Fibroblast of skin of left biceps (primary cell): Measurements from ENCODE around the gene PHRF1.

Experiments used
- DNase-seq, 2 experiments: peaks; one replicate each; pipeline ENCODE4 v3.0.0-alpha.2; 2013; ENCODE audit warnings: low read depth in 2 of 2

PHRF1 gene

GRCh38 chr11:539971-540481 is 36.2 kb upstream of the PHRF1 start:
- DNase-seq, result no peak

DNA sequence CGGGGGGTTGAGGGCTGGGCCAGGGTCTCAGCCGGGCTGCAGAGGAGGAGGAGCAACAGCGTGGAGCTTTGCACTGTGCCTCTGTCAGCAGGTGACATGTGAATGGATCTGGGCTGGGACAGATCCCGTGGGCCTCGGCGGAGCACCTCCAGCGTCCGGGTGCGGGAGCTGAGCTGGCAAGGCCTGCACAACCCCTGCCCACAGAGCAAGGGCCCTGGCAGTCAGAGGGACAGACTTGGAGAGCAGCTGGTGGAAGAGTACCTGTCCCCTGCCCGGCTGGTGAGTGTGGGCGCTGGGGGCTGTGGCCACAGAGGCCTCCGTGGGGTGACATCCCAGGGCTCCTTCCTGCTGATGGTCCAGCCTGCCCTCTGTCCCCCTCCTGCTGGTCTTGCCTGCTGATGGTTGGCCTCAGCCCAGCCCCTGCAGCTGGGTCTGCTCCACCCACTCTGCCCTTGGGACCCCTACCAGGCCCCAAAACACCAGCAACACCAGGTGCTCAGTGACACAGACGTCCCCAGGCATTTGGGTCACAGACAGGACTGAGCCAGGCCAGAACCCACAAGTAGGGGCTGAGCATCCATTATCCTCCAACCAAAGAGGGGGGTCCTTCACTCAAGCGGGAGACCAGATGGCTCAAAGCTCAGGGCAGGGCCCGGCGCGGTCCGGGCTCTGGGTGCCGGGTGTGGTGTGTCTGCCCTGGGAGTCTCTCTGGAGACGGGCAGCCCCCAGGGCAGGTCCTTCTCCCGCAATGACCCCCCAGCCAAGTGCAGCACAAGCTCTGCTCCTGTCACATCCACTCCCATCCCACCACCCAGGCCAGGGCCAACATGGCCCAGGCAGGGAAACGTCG is 35.5 kb upstream of the PHRF1 start:
- DNase-seq, result no peak

- DNase-seq, result no peak
Observed at GRCh38 chr11:541433-541885, 34.8 kb upstream of the PHRF1 start.

DNA sequence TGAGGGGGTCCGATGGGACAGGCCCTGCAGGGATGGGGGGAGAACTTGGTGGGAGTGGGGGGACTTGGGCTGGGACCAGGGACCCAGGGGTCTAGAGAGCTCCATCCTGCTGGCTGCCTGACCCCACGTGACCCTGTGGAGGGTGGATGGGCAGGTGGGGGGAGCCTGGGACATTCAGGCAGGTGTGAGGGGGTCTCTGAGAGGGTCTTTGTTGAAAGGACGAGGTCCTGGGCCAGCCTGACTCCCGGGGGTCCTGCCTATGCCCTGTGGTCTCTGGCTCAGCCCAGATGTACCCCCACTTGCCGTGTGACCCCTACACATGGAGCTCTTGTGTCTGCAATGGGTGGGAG is 31.5 kb upstream of the PHRF1 start:
- DNase-seq, result no peak

- DNase-seq, result no peak
Observed at GRCh38 chr11:545171-545570, 31.1 kb upstream of the PHRF1 start.

DNA sequence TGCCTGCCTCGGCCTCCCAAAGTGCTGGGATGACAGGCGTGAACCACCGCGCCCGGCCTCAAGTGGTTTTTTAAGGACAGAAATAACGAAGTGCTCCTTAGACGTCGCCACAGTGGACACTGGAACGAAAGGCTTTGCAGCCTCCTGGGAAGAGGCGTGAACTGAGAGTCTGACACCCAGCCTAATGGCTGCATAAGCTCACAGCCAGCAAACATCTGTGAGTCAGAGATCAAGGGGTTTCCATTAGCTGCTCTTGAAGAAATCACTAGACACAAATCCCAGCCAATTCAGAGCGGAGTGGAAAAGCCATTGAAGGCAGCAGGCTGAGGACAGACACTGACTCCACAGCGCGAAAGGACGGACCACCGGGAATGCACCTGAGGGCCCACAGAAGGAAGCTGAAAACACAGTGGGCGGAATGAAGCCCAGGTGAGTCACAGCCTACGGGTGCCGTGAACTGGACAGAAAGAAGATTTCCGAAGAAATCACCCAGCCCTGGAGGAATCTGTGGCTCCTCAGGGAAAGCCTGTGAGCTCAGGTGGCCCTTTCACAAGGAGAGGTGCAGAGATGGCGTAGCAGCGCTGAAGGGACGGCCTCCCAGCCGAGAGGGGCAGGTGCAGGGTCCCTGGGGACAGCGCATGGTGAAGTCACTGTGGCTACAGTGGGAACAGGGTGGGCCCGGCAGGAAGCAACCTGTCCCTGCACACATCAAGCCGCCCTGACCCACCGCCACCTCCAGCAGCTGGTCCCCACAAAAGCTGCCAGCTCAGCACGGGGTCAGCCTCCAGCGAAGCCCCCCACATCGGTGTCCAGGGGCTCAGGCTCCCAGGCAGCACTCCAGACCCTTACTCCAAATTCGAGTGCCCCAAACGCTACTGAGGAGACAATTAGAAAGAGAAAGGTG is 27.3 kb upstream of the PHRF1 start:
- DNase-seq, result no peak

- DNase-seq, result no peak
Observed at GRCh38 chr11:550021-550745, 26.1 kb upstream of the PHRF1 start.

GRCh38 chr11:550746-551085 is 25.6 kb upstream of the PHRF1 start:
- DNase-seq, result no peak

DNA sequence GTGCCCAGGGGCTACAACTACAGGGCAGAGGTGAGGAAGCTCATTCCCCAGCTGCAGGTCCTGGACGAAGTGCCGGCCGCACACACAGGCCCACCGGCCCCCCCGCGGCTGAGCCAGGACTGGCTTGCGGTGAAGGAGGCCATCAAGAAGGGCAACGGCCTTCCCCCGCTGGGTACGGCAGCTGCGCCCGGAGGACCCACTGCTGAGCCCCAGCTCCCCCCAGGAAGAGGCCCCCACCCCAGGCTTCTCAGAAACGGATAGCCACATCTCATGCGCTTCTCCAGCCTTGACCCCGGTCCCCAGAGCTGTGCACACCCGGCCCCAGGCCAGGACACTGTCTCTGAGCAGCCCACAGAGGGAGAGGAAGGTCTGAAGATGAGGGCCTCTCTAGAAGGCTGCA is 25.1 kb upstream of the PHRF1 start:
- DNase-seq, result no peak

- DNase-seq, result no peak
Observed at GRCh38 chr11:551596-551995, 24.7 kb upstream of the PHRF1 start.

GRCh38 chr11:553083-553987 is 22.9 kb upstream of the PHRF1 start:
- no peak for DNase-seq

- no peak for DNase-seq
Observed at GRCh38 chr11:553988-554340, 22.3 kb upstream of the PHRF1 start.

DNA sequence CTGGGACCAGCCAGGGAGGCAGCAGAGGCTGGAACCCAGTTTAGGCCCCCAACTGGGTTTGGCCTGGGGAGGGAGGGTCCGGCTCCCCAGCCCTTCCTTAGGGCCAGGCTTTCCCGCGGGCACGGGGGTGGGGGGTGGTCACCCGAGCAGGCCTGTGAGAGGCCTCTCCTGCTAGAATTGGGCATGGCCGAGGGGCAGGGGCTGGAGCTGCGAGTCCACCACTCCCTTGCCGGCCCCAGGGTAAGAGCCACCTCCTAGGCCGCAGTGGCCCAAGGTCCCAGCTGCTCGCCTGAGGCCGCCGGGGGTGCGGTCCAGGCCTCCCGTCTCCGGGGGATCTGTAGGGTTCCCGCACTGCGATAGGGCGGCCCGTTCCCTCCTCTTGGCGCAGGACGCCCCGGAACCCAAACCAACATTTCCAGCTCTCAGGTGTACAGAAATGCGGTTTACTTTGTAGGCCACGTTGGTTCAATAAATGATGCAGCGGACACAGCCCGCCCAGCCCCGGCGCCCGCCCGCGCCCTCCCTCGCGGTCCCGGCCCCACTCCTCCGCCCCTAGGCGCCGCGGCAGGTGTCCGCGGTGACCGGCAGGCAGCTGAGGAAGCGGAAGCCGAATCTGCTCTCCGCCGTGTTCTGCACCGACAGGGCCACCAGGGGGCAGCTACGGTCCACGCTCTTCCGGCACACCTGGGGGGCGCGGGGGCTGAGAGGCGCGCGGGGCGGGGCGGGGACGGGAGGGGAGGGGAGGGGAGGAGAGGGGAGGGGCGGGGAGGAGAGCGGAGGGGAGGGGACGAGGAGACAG is 21.6 kb upstream of the PHRF1 start:
- no peak for DNase-seq

DNA sequence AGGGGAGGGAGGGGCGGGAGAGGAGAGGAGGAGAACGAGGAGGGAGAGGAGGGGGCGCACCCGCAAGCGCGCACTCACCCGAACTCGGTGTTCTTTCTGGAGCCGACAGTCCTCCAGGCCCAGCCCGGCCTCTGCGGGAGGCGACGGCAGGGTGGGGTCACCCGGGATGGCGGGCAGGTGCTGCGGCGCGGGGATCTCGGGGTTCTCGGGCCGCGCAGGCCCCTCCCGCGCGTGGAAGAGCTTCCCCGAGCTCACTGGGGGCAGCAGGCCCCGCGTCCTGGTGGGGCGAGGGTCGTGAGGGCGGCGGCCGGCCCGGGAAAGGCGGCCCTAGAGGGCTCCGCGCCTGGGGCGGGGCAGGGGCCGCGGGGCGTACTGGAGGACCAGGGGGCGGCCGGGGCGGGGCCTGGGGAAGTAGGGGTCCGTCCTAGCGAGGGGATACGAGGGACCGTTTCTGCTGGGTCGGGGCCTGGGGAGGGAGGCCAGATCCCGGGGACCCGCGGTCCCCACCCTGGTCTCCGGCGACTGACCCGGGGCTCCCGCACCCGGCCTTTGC is 21.0 kb upstream of the PHRF1 start:
- no peak for DNase-seq

- DNase-seq, result no peak
Observed at GRCh38 chr11:555780-556661, 20.2 kb upstream of the PHRF1 start.

DNA sequence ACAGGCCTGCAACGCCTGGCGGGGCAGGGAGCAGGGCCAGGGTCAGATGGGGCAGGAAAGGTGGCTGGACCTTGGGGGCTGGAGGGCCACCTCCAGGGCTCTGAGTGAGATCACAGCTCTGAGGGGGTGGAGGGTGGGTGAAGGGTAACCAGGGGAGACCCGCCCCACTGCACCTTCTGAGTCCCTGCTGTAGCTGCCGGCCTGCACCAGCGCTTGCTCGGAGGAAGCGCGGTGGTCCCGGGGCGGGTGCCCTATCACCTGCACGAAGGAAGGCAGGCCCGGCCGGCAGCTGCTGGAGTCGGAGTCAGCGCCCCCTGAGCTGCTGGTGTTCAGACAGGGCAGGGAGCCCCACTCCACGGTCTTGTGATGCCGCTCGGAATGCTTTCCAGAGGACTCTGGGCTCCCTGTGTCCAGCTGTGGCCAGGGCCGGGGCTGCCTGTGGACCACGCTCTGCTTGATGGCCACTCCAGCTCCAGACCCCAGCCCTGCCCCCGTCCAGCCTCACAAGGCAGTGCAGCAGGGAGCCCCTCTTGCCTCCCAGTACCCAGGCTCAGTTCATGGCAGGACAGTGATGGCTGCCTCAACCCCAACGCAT is 19.5 kb upstream of the PHRF1 start:
- no peak for DNase-seq

DNA sequence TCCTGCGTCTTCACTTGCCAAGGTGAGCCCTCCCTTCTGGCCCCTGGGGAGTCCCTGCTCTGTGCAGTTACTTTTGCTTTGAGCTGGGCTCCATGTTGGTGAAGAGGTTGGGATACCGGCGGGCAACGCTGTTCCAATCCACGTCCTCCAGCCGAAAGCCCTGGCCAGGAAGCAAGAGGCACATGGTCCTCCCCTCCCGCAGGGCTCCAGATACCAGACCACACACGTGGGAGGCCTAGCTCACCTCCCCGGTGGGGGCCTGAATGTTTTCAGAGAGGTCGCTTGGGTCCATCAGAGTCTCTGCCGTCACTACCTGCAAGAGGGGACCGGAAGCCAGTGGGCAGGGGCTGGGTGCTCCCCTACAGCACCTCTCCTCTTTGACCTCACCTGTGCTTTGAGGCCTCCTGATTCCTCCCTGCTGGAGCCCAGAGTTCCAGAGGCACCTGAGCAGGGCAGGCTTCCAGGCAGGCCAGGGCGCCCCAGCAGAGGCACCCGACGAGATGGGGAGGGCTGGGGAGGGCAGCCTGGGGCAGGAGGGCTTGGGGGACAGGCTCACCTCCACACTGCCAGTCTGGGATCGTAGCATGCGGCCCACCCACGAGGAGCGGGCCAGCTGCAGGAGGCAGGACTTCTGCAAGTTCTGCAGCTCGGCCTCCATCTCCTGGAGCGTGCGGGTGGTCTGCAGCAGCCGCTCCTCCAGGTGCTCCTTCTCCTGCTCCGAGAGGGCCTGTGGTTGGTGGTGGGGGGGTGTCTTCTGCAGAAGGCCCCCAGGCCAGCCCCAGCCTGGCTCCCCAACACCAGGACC is 18.7 kb upstream of the PHRF1 start:
- no peak for DNase-seq

DNA sequence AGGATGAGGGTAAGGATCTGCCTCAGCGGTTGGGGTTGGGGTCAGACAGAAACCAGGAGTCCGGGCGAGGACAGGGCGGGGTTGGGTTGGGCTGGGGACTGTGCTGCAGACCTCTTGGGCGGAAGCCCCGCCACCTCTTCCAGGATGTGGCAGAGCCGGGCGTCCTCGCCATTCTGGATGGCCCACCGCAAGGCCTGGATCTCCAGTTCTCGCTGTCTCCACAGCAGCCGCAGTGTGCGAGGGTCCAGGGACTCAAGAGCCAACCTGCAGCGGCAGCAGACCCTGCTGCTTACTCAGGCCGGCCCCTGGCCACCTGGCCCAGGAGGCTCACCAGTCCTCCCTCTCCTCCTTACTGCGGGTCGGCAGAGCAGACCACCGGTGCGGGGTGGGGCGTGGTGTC is 17.8 kb upstream of the PHRF1 start:
- no peak for DNase-seq
